HG03135 (cell line): ENCODE data around the gene SMIM7.

Source experiments
- ATAC-seq: cut with Tn5 transposase; IDR thresholded peaks from one replicate; pipeline ENCODE4 v1.9.1; 2021; ENCODE audit warnings: mild to moderate bottlenecking, moderate library complexity; ENCODE audit not compliant: unreplicated experiment

Gene SMIM7

GRCh38 chr19:16599655-16600346, 60.1 kb downstream of the SMIM7 start:
- ATAC-seq = no peak

- ATAC-seq = no peak
These were observed 61.1 kb downstream of the SMIM7 start for GRCh38 chr19:16598848-16599247.

- no peak for ATAC-seq
These were observed 63.5 kb downstream of the SMIM7 start for GRCh38 chr19:16596399-16596798.
